Activated naive CD4-positive, alpha-beta T cell treated with anti-CD3 and anti-CD28 coated beads, Interleukin-2, amount 10 ng/mL, durations not matched to agents 7 days and 5 days (primary cell): ENCODE data around the gene MTPN.

ENCODE experiments used
- CTCF ChIA-PET: fragments of 350-600 bp; sonication (Branson Sonifier 250); formaldehyde crosslinking; loops from one replicate; lab custom pipeline; 2021; ENCODE audit warnings: antibody characterized with exemption; lab: Charles Lee
- DNase-seq: peaks from one replicate; pipeline ENCODE4 v3.0.0-alpha.2; 2020
- H3K27ac Mint-ChIP-seq: one replicate; pipeline ENCODE4 v1.8.0; 2021; ENCODE audit warnings: mild to moderate bottlenecking, moderate library complexity, mixed read lengths
- H3K27me3 Mint-ChIP-seq: one replicate; pipeline ENCODE4 v1.8.0; 2021; ENCODE audit warnings: mild to moderate bottlenecking, mixed read lengths
- H3K36me3 Mint-ChIP-seq: one replicate; pipeline ENCODE4 v1.8.0; 2021; ENCODE audit warnings: mixed read lengths
- H3K4me1 Mint-ChIP-seq: one replicate; pipeline ENCODE4 v1.8.0; 2021; ENCODE audit warnings: mixed read lengths
- H3K4me3 Mint-ChIP-seq: one replicate; pipeline ENCODE4 v1.8.0; 2021; ENCODE audit warnings: mild to moderate bottlenecking, moderate library complexity, mixed read lengths
- H3K9me3 Mint-ChIP-seq: one replicate; pipeline ENCODE4 v1.8.0; 2021; ENCODE audit warnings: mixed read lengths

Gene MTPN

GRCh38 chr7:135977007-135977741 is at the start of gene MTPN:
Gene MTPN, minus strand, starts transcription at chr7:135977359. Its CDS starts 259 bp downstream, at chr7:135977100.
- Mint-ChIP-seq H3K4me3 (peak within 1 kb of the TSS; percentile 96), H3K4me1 (peaks cover 83% of the 10 kb centered on the region), H3K36me3 (peaks cover 18% of the 10 kb centered on the region), H3K27me3 (no peaks in the 10 kb centered on the region), H3K9me3 (no peaks in the 10 kb centered on the region), H3K27ac (peak within 1 kb of the TSS; percentile 93)
- DNase-seq = peak; percentile 98
- CTCF ChIA-PET = no interaction called here

- CTCF ChIA-PET = interaction anchor here (0.8 kb wide), 1 partner anchor 16 kb away, joined by 3 read pairs; no protein-coding TSS in a partner anchor
- Mint-ChIP-seq H3K4me1 (peaks cover 2% of the 10 kb centered on the region), H3K27ac (no peak overlapping the region), H3K36me3 (no peaks in the 10 kb centered on the region), H3K9me3 (no peaks in the 10 kb centered on the region), H3K4me3 (no peak overlapping the region), H3K27me3 (no peaks in the 10 kb centered on the region)
- DNase-seq = no peak
Measured at GRCh38 chr7:136026209-136026608, 49.0 kb upstream of the MTPN start.

GRCh38 chr7:136023134-136023869 is 46.1 kb upstream of the MTPN start:
- CTCF ChIA-PET = no interaction called here
- no peaks in the 10 kb centered on the region for H3K9me3 Mint-ChIP-seq
- DNase-seq = no peak
- no peak overlapping the region for H3K4me3 Mint-ChIP-seq
- no peaks in the 10 kb centered on the region for H3K36me3 Mint-ChIP-seq
- no peaks in the 10 kb centered on the region for H3K27me3 Mint-ChIP-seq
- H3K27ac Mint-ChIP-seq = no peak overlapping the region
- no peaks in the 10 kb centered on the region for H3K4me1 Mint-ChIP-seq

GRCh38 chr7:136020556-136020955 is 43.4 kb upstream of the MTPN start:
- no peak overlapping the region for H3K27ac Mint-ChIP-seq
- no peaks in the 10 kb centered on the region for H3K4me1 Mint-ChIP-seq
- CTCF ChIA-PET = no interaction called here
- no peaks in the 10 kb centered on the region for H3K27me3 Mint-ChIP-seq
- DNase-seq = no peak
- no peaks in the 10 kb centered on the region for H3K9me3 Mint-ChIP-seq
- no peaks in the 10 kb centered on the region for H3K36me3 Mint-ChIP-seq
- H3K4me3 Mint-ChIP-seq = no peak overlapping the region

GRCh38 chr7:136018104-136018503 is 40.9 kb upstream of the MTPN start:
- Mint-ChIP-seq H3K36me3 (no peaks in the 10 kb centered on the region), H3K9me3 (no peaks in the 10 kb centered on the region), H3K27me3 (no peaks in the 10 kb centered on the region), H3K4me1 (no peaks in the 10 kb centered on the region), H3K27ac (no peak overlapping the region), H3K4me3 (no peak overlapping the region)
- no peak for DNase-seq
- CTCF ChIA-PET = no interaction called here

- Mint-ChIP-seq H3K27me3 (peaks cover 5% of the 10 kb centered on the region), H3K9me3 (no peaks in the 10 kb centered on the region), H3K27ac (no peak overlapping the region), H3K36me3 (no peaks in the 10 kb centered on the region), H3K4me1 (no peaks in the 10 kb centered on the region), H3K4me3 (no peak overlapping the region)
- CTCF ChIA-PET = no interaction called here
- no peak for DNase-seq
Measured at GRCh38 chr7:136016649-136017395, 39.7 kb upstream of the MTPN start.

- Mint-ChIP-seq H3K4me1 (no peaks in the 10 kb centered on the region), H3K4me3 (no peak overlapping the region), H3K9me3 (no peaks in the 10 kb centered on the region), H3K27me3 (peaks cover 11% of the 10 kb centered on the region), H3K27ac (no peak overlapping the region), H3K36me3 (no peaks in the 10 kb centered on the region)
- CTCF ChIA-PET = no interaction called here
- DNase-seq = no peak
Measured at GRCh38 chr7:136015638-136016037, 38.5 kb upstream of the MTPN start.

- Mint-ChIP-seq H3K4me1 (no peaks in the 10 kb centered on the region), H3K27me3 (peaks cover 11% of the 10 kb centered on the region), H3K4me3 (no peak overlapping the region), H3K36me3 (no peaks in the 10 kb centered on the region), H3K27ac (no peak overlapping the region), H3K9me3 (no peaks in the 10 kb centered on the region)
- CTCF ChIA-PET = interaction anchor here (0.7 kb wide), 1 partner anchor 94 kb away, joined by 3 read pairs; no protein-coding TSS in a partner anchor
- DNase-seq = no peak
Measured at GRCh38 chr7:136014659-136015058, 37.5 kb upstream of the MTPN start.

GRCh38 chr7:136012238-136012637 is 35.1 kb upstream of the MTPN start:
- no peak for DNase-seq
- H3K27ac Mint-ChIP-seq = no peak overlapping the region
- no peaks in the 10 kb centered on the region for H3K36me3 Mint-ChIP-seq
- H3K27me3 Mint-ChIP-seq = peaks cover 11% of the 10 kb centered on the region
- no peaks in the 10 kb centered on the region for H3K4me1 Mint-ChIP-seq
- H3K9me3 Mint-ChIP-seq = no peaks in the 10 kb centered on the region
- no peak overlapping the region for H3K4me3 Mint-ChIP-seq
- CTCF ChIA-PET = interaction anchor here (1.4 kb wide), 1 partner anchor 211 kb away, joined by 3 read pairs; no protein-coding TSS in a partner anchor

GRCh38 chr7:136009488-136010079 is 32.4 kb upstream of the MTPN start:
- Mint-ChIP-seq H3K27ac (no peak overlapping the region), H3K9me3 (peaks cover 2% of the 10 kb centered on the region), H3K4me1 (no peaks in the 10 kb centered on the region), H3K27me3 (peaks cover 11% of the 10 kb centered on the region), H3K36me3 (no peaks in the 10 kb centered on the region), H3K4me3 (no peak overlapping the region)
- CTCF ChIA-PET = interaction anchor here (1.0 to 5.0 kb wide), 9 partner anchors 9 to 211 kb away, joined by 3 to 30 read pairs (median 4); no protein-coding TSS in a partner anchor
- no peak for DNase-seq

- Mint-ChIP-seq H3K27me3 (peaks cover 3% of the 10 kb centered on the region), H3K4me3 (no peak overlapping the region), H3K4me1 (no peaks in the 10 kb centered on the region), H3K36me3 (no peaks in the 10 kb centered on the region), H3K9me3 (peaks cover 2% of the 10 kb centered on the region), H3K27ac (no peak overlapping the region)
- DNase-seq = no peak
- CTCF ChIA-PET = interaction anchor here (5.0 kb wide), 1 partner anchor 206 kb away, joined by 30 read pairs; no protein-coding TSS in a partner anchor
Measured at GRCh38 chr7:136006208-136006607, 29.0 kb upstream of the MTPN start.

- Mint-ChIP-seq H3K36me3 (no peaks in the 10 kb centered on the region), H3K4me1 (no peaks in the 10 kb centered on the region), H3K4me3 (no peak overlapping the region), H3K9me3 (peaks cover 2% of the 10 kb centered on the region), H3K27ac (no peak overlapping the region), H3K27me3 (no peaks in the 10 kb centered on the region)
- DNase-seq = no peak
- CTCF ChIA-PET = no interaction called here
Measured at GRCh38 chr7:136004083-136004482, 26.9 kb upstream of the MTPN start.

GRCh38 chr7:136002802-136003201 is 25.6 kb upstream of the MTPN start:
- peaks cover 2% of the 10 kb centered on the region for H3K9me3 Mint-ChIP-seq
- H3K4me1 Mint-ChIP-seq = no peaks in the 10 kb centered on the region
- CTCF ChIA-PET = interaction anchor here (0.9 kb wide), 1 partner anchor 202 kb away, joined by 4 read pairs; no protein-coding TSS in a partner anchor
- no peaks in the 10 kb centered on the region for H3K27me3 Mint-ChIP-seq
- H3K36me3 Mint-ChIP-seq = no peaks in the 10 kb centered on the region
- H3K4me3 Mint-ChIP-seq = no peak overlapping the region
- H3K27ac Mint-ChIP-seq = no peak overlapping the region
- no peak for DNase-seq
